Adipose tissue (tissue), 3 donors: ENCODE data around the gene HSPB3. TPM values are rescaled to one million over a fixed set of nuclear protein-coding genes. Genes with fewer than 3 reads are reported as not detected.
"Not testable (repeated sequence)": the region's sequence is repeated elsewhere in the genome, so short reads cannot be mapped to it uniquely, and the experiment has no call there.

Experiments used
- H3K27ac ChIP-seq: one replicate; pipeline ENCODE4 v1.5.1; 2013; ENCODE audit warnings: low read depth, low read length
- WGBS, 3 donors: extraction: QIAGEN DNeasy Blood & Tissue Kit; methylation state at CpG; one replicate each; pipeline ENCODE4 v1.1.7; 2013; 5-methylcytosine and 5-hydroxymethylcytosine counted together
- polyA plus RNA-seq, 3 donors: library from polyadenylated mRNA; stranded (reverse); fragments of 200-250 nt; gene quantifications; one replicate each; pipeline ENCODE4 v1.2.3, GENCODE V29; 2013
- donor health status: healthy with polysubstance abuse.
- donor health status: Bipolar disorder and iron deficiency.
- donor health status: healthy.

Gene HSPB3, protein sequence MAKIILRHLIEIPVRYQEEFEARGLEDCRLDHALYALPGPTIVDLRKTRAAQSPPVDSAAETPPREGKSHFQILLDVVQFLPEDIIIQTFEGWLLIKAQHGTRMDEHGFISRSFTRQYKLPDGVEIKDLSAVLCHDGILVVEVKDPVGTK
- 1 to 10 TPM in 1 of 3 donors, under 1 TPM in 2; 0.17 to 1.3 (median 0.45) TPM for polyA plus RNA-seq

DNA sequence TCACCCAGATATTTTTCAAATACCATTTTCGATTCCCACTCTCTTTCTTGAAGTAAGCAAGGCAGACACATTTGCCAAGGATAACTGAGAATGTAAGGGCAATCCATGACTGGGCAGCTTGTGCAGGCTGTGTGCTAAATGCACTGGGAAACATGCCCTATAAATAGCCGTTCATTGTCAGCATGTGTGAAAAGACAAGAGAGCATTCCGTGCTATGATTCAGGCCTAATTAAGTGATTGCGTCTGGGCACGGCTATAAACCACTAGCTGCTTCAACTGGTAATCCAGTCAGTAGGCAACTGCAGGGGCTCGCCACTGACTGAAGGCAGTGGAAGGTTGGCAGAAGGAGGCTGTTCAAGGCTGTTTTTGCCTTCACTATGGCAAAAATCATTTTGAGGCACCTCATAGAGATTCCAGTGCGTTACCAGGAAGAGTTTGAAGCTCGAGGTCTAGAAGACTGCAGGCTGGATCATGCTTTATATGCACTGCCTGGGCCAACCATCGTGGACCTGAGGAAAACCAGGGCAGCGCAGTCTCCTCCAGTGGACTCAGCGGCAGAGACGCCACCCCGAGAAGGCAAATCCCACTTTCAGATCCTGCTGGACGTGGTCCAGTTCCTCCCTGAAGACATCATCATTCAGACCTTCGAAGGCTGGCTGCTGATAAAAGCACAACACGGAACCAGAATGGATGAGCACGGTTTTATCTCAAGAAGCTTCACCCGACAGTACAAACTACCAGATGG, at the start of gene HSPB3:
Gene HSPB3, plus strand, starts transcription at position 287 of the 745 bp plus-strand sequence. Its CDS starts 91 bp downstream, at position 378.
- H3K27ac ChIP-seq, result no peak within 1 kb of the TSS
- WGBS, 3 donors, result 78 to 87% (median 80%) methylated on average over 18 of the region's 18 CpGs

DNA sequence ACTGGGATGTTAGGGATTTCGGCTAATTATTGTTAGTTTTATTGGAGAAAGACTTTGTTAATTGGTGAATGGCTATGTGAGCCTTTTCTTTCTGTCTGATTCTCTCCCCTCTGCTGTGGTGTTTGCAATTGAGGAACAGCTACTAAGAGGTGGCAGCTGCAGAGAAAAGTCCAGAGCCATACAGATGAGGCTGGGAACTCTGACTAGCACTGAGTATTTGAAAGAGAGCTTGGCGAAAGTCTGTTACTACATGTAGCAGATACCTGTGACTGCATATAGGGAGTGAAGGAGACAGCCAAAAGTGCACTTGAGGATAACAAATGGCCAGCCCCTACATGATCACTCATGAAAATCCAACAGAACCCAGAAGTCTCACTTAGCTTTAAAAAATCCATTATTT, 44.3 kb upstream of the HSPB3 start:
- 87 to 95% (median 91%) methylated on average over 2 of the region's 2 CpGs for WGBS, 3 donors
- H3K27ac ChIP-seq, result no peak overlapping the region

DNA sequence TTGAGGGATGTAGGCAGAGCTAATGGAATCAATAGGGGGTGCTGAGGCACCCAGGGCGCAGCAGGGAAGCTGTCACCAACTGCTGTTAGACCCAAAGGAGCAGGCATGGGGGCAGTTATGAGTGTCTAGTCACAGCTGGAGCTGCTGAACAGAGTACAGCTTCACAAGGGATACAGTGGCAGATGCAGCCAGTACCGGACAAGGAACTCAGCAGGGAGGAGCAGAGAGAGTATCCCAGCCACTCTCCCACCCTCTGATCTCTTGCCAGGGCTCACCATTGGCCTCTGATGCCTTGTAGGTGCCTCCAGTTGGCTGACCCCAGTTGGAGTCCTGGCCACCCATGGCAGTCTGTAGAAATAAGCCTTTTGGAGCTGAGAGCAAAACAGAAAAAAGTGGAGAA, 42.6 kb upstream of the HSPB3 start:
- 84 to 86% (median 84%) methylated on average over 2 of the region's 2 CpGs for WGBS, 3 donors
- no peak overlapping the region for H3K27ac ChIP-seq

DNA sequence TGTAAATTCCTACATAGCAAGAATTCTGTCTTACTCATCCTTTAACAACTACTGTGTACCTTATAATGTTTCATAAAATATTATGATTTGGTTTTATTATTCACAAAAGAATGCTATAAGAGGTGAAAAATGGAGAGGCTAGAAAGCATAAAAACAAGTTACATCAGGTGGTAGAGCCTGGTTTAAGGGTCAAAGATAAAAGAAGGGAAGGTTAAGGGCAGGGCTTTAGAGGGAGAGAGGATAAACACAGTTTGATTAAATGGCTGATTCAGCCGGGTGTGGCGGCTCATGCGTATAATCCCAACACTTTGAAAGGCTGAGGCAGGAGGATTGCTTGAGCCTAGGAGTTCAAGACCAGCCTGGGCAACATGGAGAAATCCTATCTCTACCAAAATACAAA, 40.4 kb upstream of the HSPB3 start:
- no peak overlapping the region for H3K27ac ChIP-seq
- WGBS, 3 donors, result 83 to 87% (median 86%) methylated on average over 3 of the region's 3 CpGs

DNA sequence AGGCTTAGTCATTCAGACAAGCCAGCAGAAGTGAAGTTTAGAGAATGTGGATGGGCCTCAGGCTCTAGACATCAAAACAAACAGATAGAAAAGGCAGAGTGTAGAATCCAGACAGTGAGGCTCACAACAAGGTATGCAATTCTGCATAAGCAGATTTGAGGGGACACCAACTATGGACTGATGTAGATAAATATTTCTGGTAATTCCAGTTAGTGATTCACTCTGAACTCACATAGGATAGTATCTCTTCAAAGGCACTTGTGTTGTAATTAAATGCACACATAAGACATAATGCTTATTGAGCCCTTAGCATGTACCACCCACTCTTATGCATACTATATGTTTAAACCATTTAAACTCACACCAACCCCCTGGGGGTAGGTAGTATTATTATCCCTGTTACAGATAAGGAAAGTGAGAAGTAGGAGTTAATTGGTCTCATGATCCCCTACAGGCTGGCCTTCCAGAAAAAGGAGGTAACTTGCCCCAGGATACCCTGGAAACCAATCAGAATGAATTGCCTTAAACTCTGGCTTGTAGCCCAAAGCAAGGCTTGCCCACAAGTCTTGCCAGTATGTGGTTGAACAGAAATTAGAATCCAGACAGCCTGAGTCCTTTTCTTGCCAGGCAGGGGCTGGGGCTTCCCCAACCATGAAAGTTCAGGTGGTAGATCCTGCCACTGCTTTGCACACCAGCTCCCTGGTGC, 39.5 kb upstream of the HSPB3 start:
- no peak overlapping the region for H3K27ac ChIP-seq

DNA sequence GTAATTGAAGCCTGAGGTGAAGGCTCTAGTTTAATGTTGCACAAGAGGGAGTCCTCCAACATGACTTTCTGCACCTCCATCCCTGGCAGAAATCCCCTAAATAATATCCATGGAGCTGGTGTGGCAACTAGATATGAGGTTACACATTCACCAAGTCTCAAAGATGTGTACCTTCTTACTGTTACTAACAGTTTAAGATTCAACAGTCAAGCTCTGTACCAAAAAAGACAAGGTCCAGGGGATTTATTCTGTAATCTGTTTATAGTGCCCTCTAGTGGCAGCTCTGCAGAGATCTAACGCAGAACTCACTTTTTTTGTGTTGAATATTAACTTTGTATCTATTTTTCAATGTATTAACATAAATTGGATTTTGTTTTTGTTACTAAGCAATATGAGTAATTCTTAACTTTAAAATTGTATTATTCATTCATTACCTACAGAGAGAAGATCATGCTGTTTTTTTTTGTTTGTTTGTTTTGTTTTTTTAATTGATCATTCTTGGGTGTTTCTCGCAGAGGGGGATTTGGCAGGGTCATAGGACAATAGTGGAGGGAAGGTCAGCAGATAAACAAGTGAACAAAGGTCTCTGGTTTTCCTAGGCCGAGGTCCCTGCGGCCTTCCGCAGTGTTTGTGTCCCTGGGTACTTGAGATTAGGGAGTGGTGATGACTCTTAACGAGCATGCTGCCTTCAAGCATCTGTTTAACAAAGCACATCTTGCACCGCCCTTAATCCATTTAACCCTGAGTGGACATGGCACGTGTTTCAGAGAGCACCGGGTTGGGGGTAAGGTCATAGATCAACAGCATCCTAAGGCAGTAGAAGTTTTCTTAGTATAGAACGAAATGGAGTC, 35.7 kb upstream of the HSPB3 start:
- not testable (repeated sequence) for H3K27ac ChIP-seq
- WGBS, 3 donors, result 18 to 53% (median 45%) methylated on average over 9 to 10 of the region's 10 CpGs

DNA sequence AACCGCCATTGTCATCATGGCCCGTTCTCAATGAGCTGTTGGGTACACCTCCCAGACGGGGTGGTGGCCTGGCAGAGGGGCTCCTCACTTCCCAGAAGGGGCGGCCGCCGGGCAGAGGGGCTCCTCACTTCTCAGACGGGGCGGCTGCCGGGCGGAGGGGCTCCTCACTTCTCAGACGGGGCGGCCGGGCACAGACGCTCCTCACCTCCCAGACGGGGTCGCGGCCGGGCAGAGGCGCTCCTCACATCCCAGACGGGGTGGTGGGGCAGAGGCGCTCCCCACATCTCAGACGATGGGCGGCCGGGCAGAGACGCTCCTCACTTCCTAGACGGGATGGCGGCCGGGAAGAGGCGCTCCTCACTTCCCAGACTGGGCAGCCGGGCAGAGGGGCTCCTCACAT, 35.0 kb upstream of the HSPB3 start:
- 87 to 92% (median 91%) methylated on average over 17 to 20 of the region's 30 CpGs for WGBS, 3 donors
- H3K27ac ChIP-seq, result not testable (repeated sequence)

DNA sequence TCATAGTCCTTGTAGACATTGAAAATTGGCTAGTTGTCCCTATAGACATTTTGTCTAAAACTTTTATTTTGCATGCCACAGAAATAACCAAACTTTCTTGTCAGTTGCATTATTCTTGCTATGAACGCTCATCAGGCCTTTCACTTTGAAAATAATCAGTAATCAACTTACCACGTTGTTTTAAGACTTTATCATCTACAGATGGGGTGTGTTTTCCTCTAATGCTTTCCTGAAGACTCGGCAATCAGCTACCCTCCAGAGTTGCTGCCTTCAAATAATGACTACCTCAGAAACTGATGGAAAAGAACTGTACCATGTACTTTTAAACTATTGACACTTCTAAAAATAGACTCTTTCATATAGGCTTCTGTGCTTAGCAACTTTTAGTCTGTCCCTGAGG, 33.5 kb upstream of the HSPB3 start:
- 55 to 61% (median 59%) methylated on average over 3 of the region's 3 CpGs for WGBS, 3 donors
- no peak overlapping the region for H3K27ac ChIP-seq

DNA sequence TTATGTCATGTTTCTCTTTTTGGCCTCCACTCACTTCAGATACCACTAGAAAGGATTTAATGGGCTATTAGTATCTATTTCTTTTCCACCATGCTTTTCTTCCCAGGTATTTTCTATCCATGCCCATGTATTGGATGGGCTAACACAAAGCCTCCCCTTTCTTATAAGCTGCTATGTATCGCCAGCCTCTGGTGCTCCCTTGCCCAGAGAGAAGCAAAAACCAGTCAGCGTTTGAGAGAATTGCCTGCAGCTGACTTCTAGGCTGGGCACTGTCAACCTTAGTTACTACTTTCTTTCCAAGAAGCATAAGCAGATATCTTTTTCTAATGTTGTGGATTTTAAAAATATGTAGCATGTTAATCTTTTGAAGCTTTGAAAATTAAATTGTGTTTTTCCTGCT, 30.2 kb upstream of the HSPB3 start:
- WGBS, 3 donors, result 86 to 91% (median 90%) methylated on average over 2 of the region's 2 CpGs
- H3K27ac ChIP-seq, result no peak overlapping the region

DNA sequence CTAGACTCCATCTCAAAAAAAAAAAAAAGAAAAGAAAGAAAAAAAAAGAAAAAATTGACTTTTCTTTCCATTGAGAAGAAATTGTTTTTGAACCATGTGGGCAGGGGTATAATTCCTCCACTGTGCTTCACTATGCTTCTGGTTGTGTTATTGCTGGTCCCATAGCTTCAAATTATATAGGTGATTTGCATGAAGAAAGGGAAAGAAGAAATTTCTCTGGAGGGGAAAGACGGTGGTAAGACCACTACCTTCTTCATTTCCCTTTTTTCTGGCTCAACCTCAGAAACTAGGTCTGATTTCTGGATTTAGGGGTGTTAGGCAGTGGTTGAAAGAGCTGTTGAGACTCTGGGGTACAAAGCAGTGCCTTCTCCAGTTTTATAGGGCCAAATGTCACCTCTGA, 29.3 kb upstream of the HSPB3 start:
- WGBS, 3 donors, result 53 to 85% (median 68%) methylated on average over 1 of the region's 1 CpG
- no peak overlapping the region for H3K27ac ChIP-seq

DNA sequence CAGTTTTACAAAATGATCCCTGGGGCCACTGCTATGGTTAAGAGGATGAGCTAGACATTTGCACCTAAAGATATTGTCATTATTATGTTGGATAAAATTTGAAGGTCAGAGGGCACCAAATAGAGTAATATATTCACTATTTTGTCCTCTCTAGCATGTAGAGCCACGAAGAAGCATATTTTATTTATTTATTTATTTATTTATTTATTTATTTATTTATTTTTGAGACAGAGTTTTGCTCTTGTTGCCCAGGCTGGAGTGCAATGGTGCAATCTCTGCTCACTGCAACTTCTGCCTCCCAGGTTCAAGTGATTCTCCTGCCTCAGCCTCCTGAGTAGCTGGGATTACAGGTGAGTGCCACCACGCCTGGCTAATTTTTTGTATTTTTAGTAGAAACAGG, 20.8 kb upstream of the HSPB3 start:
- WGBS, 3 donors, result 94 to 98% (median 95%) methylated on average over 2 of the region's 2 CpGs

DNA sequence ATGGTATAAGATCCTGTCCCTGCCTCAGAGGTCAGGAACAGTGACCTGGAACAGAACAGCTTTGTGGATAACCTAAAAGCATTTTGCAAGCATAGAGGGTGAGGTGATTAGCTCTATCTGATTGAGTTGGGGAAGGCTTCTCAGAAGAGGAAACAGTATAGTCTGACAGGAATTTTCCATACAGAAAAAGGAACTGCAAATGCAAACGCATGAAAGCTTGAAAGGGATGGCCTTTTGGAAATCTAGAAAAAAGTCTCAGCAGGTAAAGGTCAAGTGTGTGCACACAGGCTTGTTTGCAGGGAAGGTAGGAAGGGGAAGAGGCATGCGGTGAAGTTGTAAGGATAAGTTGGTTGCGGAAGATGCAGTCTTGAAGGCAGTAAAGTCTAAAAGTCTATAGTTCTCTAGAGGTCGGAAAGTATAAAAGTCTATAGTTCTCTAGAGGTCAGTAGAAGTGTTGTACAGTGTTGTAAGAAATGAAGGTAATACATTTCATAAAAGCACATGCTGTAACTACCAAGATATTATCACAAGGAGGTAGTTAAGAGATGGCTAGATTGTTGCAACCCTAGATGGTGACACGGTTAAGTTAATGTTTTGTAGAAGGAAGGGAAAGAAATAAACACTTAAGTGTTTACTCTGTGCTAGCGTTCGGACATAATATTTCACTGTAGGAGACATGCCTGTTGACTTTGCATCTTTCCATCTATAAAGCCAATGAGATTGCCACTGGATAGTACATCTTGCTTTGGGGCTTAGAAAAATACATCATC, 16.7 kb upstream of the HSPB3 start:
- whole genome bisulfite sequencing, 3 donors, result 71 to 83% (median 83%) methylated on average over 7 of the region's 7 CpGs
- H3K27ac ChIP-seq, result no peak overlapping the region

More for the DNA sequence above, 20.8 kb upstream of the HSPB3 start:
- H3K27ac ChIP-seq, result not testable (repeated sequence)

DNA sequence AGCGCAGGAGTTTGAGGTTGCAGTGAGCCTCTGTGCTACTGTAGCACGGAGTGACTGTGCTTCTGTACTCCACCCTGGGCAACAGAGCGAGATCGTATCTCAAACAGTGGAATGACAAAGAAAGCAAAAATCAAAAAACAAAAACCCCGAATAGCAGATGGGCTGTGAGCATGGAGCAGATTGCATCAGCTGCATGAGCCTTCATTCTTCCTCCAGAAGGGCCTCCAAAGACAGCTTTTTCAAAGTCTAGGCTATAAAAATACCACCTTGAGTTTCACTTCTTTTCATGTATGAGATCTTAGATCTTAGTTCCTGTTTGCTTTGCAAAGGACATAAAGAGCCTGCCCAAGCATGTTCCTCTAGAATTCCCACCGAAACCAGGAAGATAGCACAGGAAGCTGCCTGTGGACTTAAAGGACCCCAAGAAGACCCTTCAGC, 15.0 kb upstream of the HSPB3 start:
- H3K27ac ChIP-seq, result no peak overlapping the region
- WGBS, 3 donors, result 82 to 87% (median 83%) methylated on average over 6 of the region's 6 CpGs

DNA sequence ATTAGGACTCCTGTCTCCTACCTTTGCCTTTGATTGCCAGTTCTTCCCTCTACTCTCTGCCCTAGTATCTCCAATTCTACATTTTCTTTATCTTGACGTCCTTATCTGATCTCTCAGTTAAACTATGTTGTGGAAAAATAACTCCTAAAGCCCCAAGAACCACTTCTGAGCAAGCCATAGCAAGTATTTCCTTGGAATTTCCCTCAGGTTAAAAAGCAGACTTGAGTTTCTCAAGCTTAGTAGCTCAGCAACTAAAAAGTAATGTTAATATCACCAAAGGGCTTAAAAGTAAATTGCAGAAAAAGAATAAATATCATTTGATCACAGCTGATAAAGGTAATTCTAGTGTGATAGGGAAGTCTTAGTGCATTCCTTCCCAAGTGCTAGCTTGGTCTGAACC, 13.2 kb upstream of the HSPB3 start:
- no peak overlapping the region for H3K27ac ChIP-seq
- WGBS, 3 donors, result 3 to 41% (median 39%) methylated on average over 1 of the region's 1 CpG

DNA sequence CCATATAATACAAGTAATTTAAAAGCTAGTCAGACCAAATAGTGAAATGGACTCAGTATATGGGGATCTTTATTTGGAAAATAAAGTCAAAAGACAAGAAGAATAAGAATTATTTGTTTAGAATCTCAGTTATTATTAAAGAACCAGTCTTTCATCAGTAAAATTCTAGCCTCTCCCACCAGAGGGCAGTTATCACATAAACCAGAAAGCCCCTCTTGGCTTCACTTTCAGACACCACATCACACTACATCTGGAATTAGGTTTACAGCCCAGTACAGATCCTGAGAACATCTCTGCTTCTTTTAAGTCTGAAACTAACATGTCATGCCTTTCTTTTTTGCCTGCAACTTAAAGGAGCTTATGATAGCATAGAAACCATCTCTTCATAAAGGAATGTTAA, 12.2 kb upstream of the HSPB3 start:
- no peak overlapping the region for H3K27ac ChIP-seq

DNA sequence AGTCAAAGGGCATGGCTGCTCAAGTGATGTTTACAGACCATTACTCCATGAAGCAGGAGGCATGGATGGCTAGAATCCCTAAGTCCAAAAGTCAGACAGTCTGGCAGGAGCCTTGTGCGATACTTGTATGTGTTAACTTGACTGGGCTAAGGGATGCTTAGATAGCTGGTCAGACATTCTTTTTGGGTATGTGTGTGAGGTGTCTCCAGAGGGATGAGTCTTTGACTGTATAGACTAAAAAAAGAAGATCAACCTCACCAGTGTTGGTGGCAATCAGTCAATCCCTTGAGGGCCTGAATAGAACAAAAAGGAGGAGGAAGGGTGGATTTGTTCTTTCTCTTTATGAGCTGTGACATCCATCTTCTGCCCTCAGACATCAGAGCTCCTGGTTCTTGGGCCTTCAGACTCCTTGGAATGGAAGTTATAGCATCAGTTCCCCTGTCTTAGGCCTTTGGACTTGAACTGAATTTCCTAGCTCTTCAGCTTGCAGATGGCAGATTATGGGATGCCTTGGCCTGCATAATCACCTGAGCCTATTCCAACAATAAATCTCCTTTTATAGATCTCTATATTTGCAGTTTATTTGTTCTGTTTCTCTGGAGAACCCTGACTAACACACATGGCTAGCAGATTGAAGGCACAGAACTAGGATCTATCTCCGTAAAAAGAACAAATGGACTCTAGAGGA, 9.7 kb upstream of the HSPB3 start:
- 93 to 97% (median 93%) methylated on average over 2 of the region's 2 CpGs for WGBS, 3 donors
- no peak overlapping the region for H3K27ac ChIP-seq

DNA sequence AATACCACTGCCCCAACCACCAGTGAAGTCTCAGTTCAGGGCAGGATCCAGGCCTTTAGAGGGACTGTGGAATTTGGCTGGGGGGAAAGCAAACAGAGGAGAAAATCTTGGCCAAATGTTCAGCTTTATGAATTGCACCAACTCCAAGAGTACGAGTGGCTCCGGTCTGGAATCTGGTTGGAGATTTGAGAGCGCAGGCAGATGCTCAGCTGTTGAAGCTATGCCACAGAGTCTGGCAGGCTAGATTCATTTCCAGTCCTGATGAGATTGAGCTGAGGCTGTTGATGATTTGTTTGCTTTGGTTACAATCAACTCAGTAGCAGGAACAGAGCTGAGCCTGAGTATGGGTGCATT, 9.1 kb upstream of the HSPB3 start:
- WGBS, 3 donors, result 77 to 94% (median 88%) methylated on average over 3 of the region's 3 CpGs
- H3K27ac ChIP-seq, result no peak overlapping the region

DNA sequence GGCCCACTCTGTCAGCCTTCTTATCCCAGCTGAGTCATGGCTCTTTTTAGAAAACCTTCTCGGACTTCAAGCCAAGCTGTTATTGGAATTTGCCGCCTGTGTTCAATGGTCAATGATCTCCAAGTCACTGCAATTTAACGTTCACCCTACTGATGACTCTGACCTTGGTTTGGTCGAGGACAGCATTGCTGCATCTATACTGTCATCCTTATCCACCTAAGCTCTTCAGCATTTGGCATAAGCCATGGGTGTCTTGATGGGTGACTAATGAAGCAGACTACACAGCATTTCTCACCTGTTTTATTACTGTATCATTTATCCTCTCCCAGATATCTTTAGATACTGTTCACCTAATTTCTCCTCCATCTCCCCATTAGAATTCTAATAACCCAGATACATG, 5.6 kb upstream of the HSPB3 start:
- H3K27ac ChIP-seq, result no peak overlapping the region
- WGBS, 3 donors, result 56 to 90% (median 90%) methylated on average over 4 of the region's 4 CpGs
